ENCODE results near the gene ARAF.

DNA sequence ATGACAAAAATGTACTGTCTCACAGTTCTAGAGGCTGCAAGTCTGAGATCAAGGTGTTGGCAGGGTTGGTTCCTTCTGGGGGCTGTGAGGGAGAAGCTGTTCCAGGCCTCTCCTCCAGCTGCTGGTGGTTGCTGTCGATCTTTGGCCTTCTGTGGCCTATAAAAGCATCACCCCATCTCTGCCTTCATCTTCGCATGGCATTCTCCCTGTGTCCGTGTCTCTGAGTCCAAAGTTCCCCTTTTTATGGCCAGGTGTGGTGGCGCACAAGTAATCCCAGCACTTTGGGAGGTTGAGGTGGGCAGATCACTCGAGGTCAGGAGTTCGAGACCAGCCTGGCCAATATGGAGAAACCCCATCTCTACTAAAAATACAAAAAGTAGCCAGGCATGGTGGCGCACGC lies 31.5 kb upstream of the ARAF start:
- TF ChIP-seq CTCF (IDR thresholded peaks at IDR 0.05 in 8 of 11, conservative IDR thresholded peaks at IDR 0.05 in 3 of 11) (no peak), POLR2A (IDR thresholded peaks at IDR 0.05) (no peak), POLR2AphosphoS5 (IDR thresholded peaks at IDR 0.05) (no peak)

All from spleen (tissue), 7 donors.